SK-N-SH (cell line): Measurements from ENCODE around the gene ELAVL4. TPM values are rescaled to one million over a fixed set of nuclear protein-coding genes. Genes with fewer than 3 reads are reported as not detected.
A peak's percentile ranks its signal among the peaks of the same experiment; 100 is the strongest.

Experiments used
- CTCF ChIA-PET: fragments of 300-600, 350-600 bp; formaldehyde crosslinking; extraction: SDS; loops from one replicate; lab custom pipeline; 2021; lab: Yijun Ruan, JAX
- POLR2A ChIA-PET: fragments of 350-600 bp; sonication (Branson Sonifier 250); formaldehyde crosslinking; extraction: SDS; loops from one replicate; lab custom pipeline; 2020; ENCODE audit warnings: antibody characterized with exemption, inconsistent platforms; lab: Yijun Ruan, JAX
- DNase-seq: peaks from one replicate; pipeline ENCODE4 v3.0.0; 2012
- H2AFZ ChIP-seq: fragments of 200-600 bp; sonication (generic); 2 replicates; pipeline ENCODE4 v1.8.1; 2016; ENCODE audit warnings: antibody characterized with exemption, mild to moderate bottlenecking, low read depth
- H3F3A ChIP-seq: fragments of 200-600 bp; sonication (generic); replicated peaks from 2 replicates; pipeline ENCODE3; 2016; ENCODE audit warnings: antibody characterized with exemption, mild to moderate bottlenecking; ENCODE audit not compliant: insufficient read depth
- H3K27ac ChIP-seq, 2 experiments: fragments of 200-500 bp in 1 of 2; fragments of 200-600 bp in 1 of 2; sonication (Bioruptor generic) in 1 of 2; sonication (generic), shearing (Covaris generic) in 1 of 2; 2 replicates each; pipeline versions ENCODE4 v1.5.1 to v1.6.1; 2014 to 2016; ENCODE audit warnings: low read depth in 2 of 2, inconsistent platforms in 1 of 2, low read length in 1 of 2, mild to moderate bottlenecking in 1 of 2, mixed read lengths in 1 of 2
- H3K27me3 ChIP-seq: fragments of 200-600 bp; sonication (generic), shearing (Covaris generic); 2 replicates; pipeline ENCODE4 v1.6.1; 2016; ENCODE audit warnings: mixed run types; ENCODE audit not compliant: insufficient read depth
- H3K36me3 ChIP-seq, 2 experiments: fragments of 200-500 bp in 1 of 2; fragments of 200-600 bp in 1 of 2; sonication (Bioruptor generic) in 1 of 2; sonication (generic) in 1 of 2; replicated peaks in 1 of 2; 2 replicates each; pipeline versions ENCODE3 to v1.5.1; 2014 to 2016; ENCODE audit warnings: low read length in 1 of 2, mild to moderate bottlenecking in 1 of 2; ENCODE audit not compliant: insufficient read depth in 2 of 2, control insufficient read depth in 1 of 2
- H3K4me1 ChIP-seq, 2 experiments: fragments of 200-500 bp in 1 of 2; fragments of 200-600 bp in 1 of 2; sonication (Bioruptor generic) in 1 of 2; sonication (generic), shearing (Covaris generic) in 1 of 2; 2 replicates each; pipeline versions ENCODE4 v1.5.1 to v1.6.1; 2014 to 2016; ENCODE audit warnings: low read depth in 1 of 2, low read length in 1 of 2, mixed run types in 1 of 2; ENCODE audit not compliant: insufficient read depth in 2 of 2, control insufficient read depth in 1 of 2
- H3K4me2 ChIP-seq: fragments of 200-600 bp; sonication (generic), shearing (Covaris generic); 2 replicates; pipeline ENCODE4 v1.6.1; 2017; ENCODE audit warnings: mixed run types
- H3K4me3 ChIP-seq, 2 experiments: fragments of 200-500 bp in 1 of 2; fragments of 200-600 bp in 1 of 2; sonication (Bioruptor generic) in 1 of 2; sonication (generic), shearing (Covaris generic) in 1 of 2; 2 replicates each; pipeline versions ENCODE4 v1.5.1 to v1.8.1; 2014 to 2016; ENCODE audit warnings: low read depth in 2 of 2, inconsistent platforms in 1 of 2, low read length in 1 of 2, mild to moderate bottlenecking in 1 of 2, mixed read lengths in 1 of 2, moderate library complexity in 1 of 2
- H3K79me2 ChIP-seq: fragments of 200-600 bp; sonication (generic); 2 replicates; pipeline ENCODE4 v1.8.1; 2017; ENCODE audit warnings: mild to moderate bottlenecking; ENCODE audit not compliant: insufficient read depth
- H3K9ac ChIP-seq: fragments of 200-600 bp; sonication (generic); 2 replicates; pipeline ENCODE4 v1.6.1; 2017; ENCODE audit warnings: mixed run types
- H3K9me2 ChIP-seq: fragments of 200-600 bp; sonication (generic); 2 replicates; pipeline ENCODE4 v1.6.1; 2017; ENCODE audit warnings: mixed run types
- H3K9me3 ChIP-seq: fragments of 200-600 bp; sonication (generic); 2 replicates; pipeline ENCODE4 v1.6.1; 2017; ENCODE audit warnings: mixed run types, mild to moderate bottlenecking, moderate library complexity
- H4K20me1 ChIP-seq: fragments of 200-600 bp; sonication (generic); 2 replicates; pipeline ENCODE4 v1.6.1; 2017; ENCODE audit warnings: mild to moderate bottlenecking, mixed run types; ENCODE audit not compliant: insufficient read depth
- CHD2 ChIP-seq: fragments of 150-350 bp; IDR thresholded peaks from 2 replicates; pipeline ENCODE4 v1.6.1; 2018; ENCODE audit warnings: low read length; ENCODE audit not compliant: partially characterized antibody
- EP300 ChIP-seq, 2 experiments: IDR thresholded peaks; 2 replicates each; pipeline versions ENCODE4 v1.4.0 to v1.6.1; 2012; ENCODE audit warnings: borderline replicate concordance in 1 of 2, low read depth in 1 of 2, low read length in 1 of 2
- EZH2phosphoT487 ChIP-seq: fragments of 200-600 bp; sonication (generic); IDR thresholded peaks from 2 replicates; pipeline ENCODE4 v1.6.1; 2017; ENCODE audit warnings: low read depth, mixed run types, mild to moderate bottlenecking, antibody characterized with exemption, moderate library complexity, borderline replicate concordance
- FOXM1 ChIP-seq: IDR thresholded peaks from 2 replicates; pipeline ENCODE4 v1.4.0; 2012; ENCODE audit warnings: low read depth, mild to moderate bottlenecking
- GATA2 ChIP-seq: sonication (generic); formaldehyde crosslinking; IDR thresholded peaks from 2 replicates; pipeline ENCODE4 v1.5.0; 2020; ENCODE audit warnings: mild to moderate bottlenecking, missing genetic modification reagents
- MEF2A ChIP-seq: IDR thresholded peaks from 2 replicates; pipeline ENCODE4 v1.4.0; 2012; ENCODE audit warnings: low read depth, borderline replicate concordance
- MXI1 ChIP-seq: IDR thresholded peaks from 2 replicates; pipeline ENCODE4 v1.6.1; 2012; ENCODE audit warnings: mild to moderate bottlenecking, low read depth, low read length, improper control_type of control experiment
- RXRA ChIP-seq: IDR thresholded peaks from 2 replicates; pipeline ENCODE4 v1.4.0; 2012; ENCODE audit warnings: low read depth, mild to moderate bottlenecking, borderline replicate concordance
- SIN3A ChIP-seq: IDR thresholded peaks from 2 replicates; pipeline ENCODE4 v1.6.1; 2012; ENCODE audit warnings: low read depth, mild to moderate bottlenecking, low read length, moderate library complexity, borderline replicate concordance
- WGBS: methylation state at CpG from one replicate; pipeline ENCODE4 v1.1.6; 2017; ENCODE audit warnings: low lambda C conversion rate; 5-methylcytosine and 5-hydroxymethylcytosine counted together
- polyA plus RNA-seq, 3 experiments: library from polyadenylated mRNA; depleted of rRNA; stranded (reverse); fragments of >200 nt; gene quantifications; 2 replicates each; pipeline ENCODE4 v1.2.3, GENCODE V29; 2012
- TF ChIP-seq, protein P1 (sequence below): IDR thresholded peaks from 2 replicates; pipeline ENCODE4; 2012
- TF ChIP-seq, protein P2 (sequence below): fragments of 150-350 bp; IDR thresholded peaks from 2 replicates; pipeline ENCODE4 v1.6.1; 2016; ENCODE audit warnings: mild to moderate bottlenecking, low read depth, low read length

Gene ELAVL4
- polyA plus RNA-seq, 1 of the 3 experiments (the other 2 are of a cell fraction): 2.7 TPM

DNA sequence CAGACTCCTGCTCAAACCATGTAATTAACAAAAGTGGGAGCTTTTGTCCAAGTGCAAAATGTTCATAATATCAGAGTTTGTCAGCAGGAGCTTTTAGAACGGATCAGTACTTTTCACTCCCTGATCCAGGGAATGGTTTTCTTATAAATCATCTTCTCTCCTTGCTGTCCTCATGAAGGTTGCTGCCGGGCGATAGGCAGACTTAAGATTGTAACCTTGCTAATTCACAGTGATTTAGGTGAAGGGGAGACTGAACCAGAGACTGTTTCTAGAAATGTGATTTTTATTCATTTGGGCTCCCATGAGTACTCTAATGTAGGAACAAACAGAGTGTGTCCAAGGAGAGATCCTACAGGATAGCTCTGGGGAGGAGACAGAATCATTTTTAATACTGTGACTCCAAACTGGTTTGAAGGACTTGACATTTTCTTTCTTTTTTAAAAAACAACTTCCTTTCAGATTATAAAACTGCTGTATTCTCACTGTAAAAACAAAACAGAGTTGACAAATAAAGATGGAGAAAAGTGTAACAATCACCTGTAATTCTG is 23.7 kb downstream of the ELAVL4 start:
- TF ChIP-seq EZH2phosphoT487 (no peak), SIN3A (no peak), GATA2 (no peak), EP300 (IDR thresholded peaks at IDR 0.05; ENCODE audit: borderline replicate concordance in 1 of 2, low read depth in 1 of 2, low read length in 1 of 2) (no peak)
- Histone ChIP-seq H3K4me2 (no peak overlapping the region), H3K27ac (no peak overlapping the region), H3K4me1 (peaks cover 0 to 22% of the 10 kb centered on the region in 2 experiments; a peak in 2 of 4 replicates), H3K4me3 (no peak overlapping the region), H3K9me3 (no peaks in the 10 kb centered on the region), H3K9me2 (no peaks in the 10 kb centered on the region), H3K79me2 (no peaks in the 10 kb centered on the region), H4K20me1 (no peaks in the 10 kb centered on the region), H3F3A (no peaks in the 10 kb centered on the region), H2AFZ (no peak overlapping the region), H3K36me3 (no peaks in the 10 kb centered on the region), H3K9ac (no peak overlapping the region), H3K27me3 (no peaks in the 10 kb centered on the region)
- POLR2A ChIA-PET: interaction anchor here (1.0 kb wide), 1 partner anchor 10 kb away, joined by 3 read pairs; no protein-coding TSS in a partner anchor
- DNase-seq: no peak
- 62% methylated on average over 3 of the region's 3 CpGs for WGBS
- CTCF ChIA-PET: interaction anchor here (0.6 to 1.1 kb wide), 3 partner anchors 13 to 1458 kb away, joined by 3 read pairs; no protein-coding TSS in a partner anchor

DNA sequence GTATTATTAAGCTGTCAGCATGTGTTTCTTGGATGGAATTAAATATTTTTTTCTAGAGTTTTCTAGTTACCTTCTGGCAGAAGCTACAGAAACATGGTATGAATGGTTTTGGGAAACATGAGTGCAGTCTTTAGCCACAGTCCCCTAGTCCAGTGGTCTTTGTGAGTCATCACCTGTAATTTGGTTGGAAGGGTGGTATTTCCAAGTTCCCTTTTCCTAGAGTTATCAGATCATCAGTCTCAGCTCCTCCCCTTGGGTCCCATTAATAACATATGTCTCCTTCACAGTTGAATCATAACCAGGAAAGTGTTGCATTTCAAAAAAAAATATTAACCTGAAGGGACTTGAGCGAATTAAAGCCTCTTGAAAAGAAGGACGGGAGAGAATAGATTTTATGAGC is 27.0 kb downstream of the ELAVL4 start:
- H3K9me3 ChIP-seq: no peaks in the 10 kb centered on the region
- 49% methylated on average over 2 of the region's 2 CpGs for WGBS
- H3F3A ChIP-seq: no peaks in the 10 kb centered on the region
- peak overlapping the region in 1 of 2 experiments; percentile 22; a peak in 2 of 4 replicates for H3K27ac ChIP-seq
- CTCF ChIA-PET: interaction anchor here (1.0 to 1.9 kb wide), 3 partner anchors 9 to 137 kb away, joined by 3 to 9 read pairs (median 3); no protein-coding TSS in a partner anchor
- no peak for DNase-seq
- H3K9me2 ChIP-seq: no peaks in the 10 kb centered on the region
- peaks cover 0 to 23% of the 10 kb centered on the region in 2 experiments; a peak in 2 of 4 replicates for H3K4me1 ChIP-seq
- no peaks in the 10 kb centered on the region for H4K20me1 ChIP-seq
- H3K27me3 ChIP-seq: no peaks in the 10 kb centered on the region
- H3K4me3 ChIP-seq: no peak overlapping the region
- H3K36me3 ChIP-seq: no peaks in the 10 kb centered on the region
- POLR2A ChIA-PET: interaction anchor here (0.6 kb wide), 1 partner anchor 207 kb away, joined by 3 read pairs; no protein-coding TSS in a partner anchor
- no peak overlapping the region for H2AFZ ChIP-seq
- TF ChIP-seq MXI1 (no peak), EZH2phosphoT487 (no peak), GATA2 (no peak), MEF2A (no peak), CHD2 (no peak), RXRA (no peak), FOXM1 (no peak)
- TF ChIP-seq, protein P1, sequence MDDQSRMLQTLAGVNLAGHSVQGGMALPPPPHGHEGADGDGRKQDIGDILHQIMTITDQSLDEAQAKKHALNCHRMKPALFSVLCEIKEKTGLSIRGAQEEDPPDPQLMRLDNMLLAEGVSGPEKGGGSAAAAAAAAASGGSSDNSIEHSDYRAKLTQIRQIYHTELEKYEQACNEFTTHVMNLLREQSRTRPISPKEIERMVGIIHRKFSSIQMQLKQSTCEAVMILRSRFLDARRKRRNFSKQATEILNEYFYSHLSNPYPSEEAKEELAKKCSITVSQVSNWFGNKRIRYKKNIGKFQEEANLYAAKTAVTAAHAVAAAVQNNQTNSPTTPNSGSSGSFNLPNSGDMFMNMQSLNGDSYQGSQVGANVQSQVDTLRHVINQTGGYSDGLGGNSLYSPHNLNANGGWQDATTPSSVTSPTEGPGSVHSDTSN: no peak
- TF ChIP-seq, protein P2, sequence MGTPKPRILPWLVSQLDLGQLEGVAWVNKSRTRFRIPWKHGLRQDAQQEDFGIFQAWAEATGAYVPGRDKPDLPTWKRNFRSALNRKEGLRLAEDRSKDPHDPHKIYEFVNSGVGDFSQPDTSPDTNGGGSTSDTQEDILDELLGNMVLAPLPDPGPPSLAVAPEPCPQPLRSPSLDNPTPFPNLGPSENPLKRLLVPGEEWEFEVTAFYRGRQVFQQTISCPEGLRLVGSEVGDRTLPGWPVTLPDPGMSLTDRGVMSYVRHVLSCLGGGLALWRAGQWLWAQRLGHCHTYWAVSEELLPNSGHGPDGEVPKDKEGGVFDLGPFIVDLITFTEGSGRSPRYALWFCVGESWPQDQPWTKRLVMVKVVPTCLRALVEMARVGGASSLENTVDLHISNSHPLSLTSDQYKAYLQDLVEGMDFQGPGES: no peak
- H3K9ac ChIP-seq: no peak overlapping the region
- H3K4me2 ChIP-seq: no peak overlapping the region
- no peaks in the 10 kb centered on the region for H3K79me2 ChIP-seq
